Breast epithelium (tissue), 4 donors: Measurements from ENCODE around the gene SCUBE3. TPM values are rescaled to one million over a fixed set of nuclear protein-coding genes. Genes with fewer than 3 reads are reported as not detected.

Experiments used
- DNase-seq, 2 donors: peaks; one replicate each; pipeline ENCODE4 v3.0.0-alpha.2; 2019; ENCODE audit warnings: low spot score in 2 of 2
- H3K27ac ChIP-seq, 2 donors: fragments of 200-600 bp; sonication (generic) in 1 of 2; one replicate each; pipeline ENCODE4 v1.5.1; 2016 to 2019; ENCODE audit warnings: mild to moderate bottlenecking in 1 of 2
- H3K27me3 ChIP-seq, 2 donors: fragments of 200-600 bp; sonication (generic) in 1 of 2; one replicate each; pipeline versions ENCODE4 v1.5.1 to v1.6.0; 2017 to 2019; ENCODE audit warnings: control low read depth in 1 of 2, mild to moderate bottlenecking in 1 of 2
- H3K36me3 ChIP-seq: fragments of 200-600 bp; one replicate; pipeline ENCODE4 v1.5.1; 2019
- H3K4me1 ChIP-seq, 2 donors: fragments of 200-600 bp; sonication (generic); one replicate each; pipeline ENCODE4 v1.5.1; 2016 to 2019; ENCODE audit warnings: control low read depth in 1 of 2
- H3K4me3 ChIP-seq, 3 donors: fragments of 200-600 bp; sonication (generic); 1 replicate in 2 of 3; 2 replicates in 1 of 3; pipeline ENCODE4 v1.5.1; 2016 to 2019; ENCODE audit warnings: mild to moderate bottlenecking in 3 of 3, moderate library complexity in 2 of 3
- H3K9me3 ChIP-seq, 2 donors: fragments of 200-600 bp; sonication (generic) in 1 of 2; one replicate each; pipeline ENCODE4 v1.5.1; 2016 to 2019; ENCODE audit warnings: control low read depth in 1 of 2
- CTCF ChIP-seq, 3 donors: fragments of 450-650 bp; IDR thresholded peaks; one replicate each; pipeline ENCODE4 v1.5.1; 2016 to 2017; ENCODE audit warnings: antibody characterized with exemption in 3 of 3, mild to moderate bottlenecking in 3 of 3, moderate library complexity in 3 of 3
- POLR2A ChIP-seq: fragments of 450-650 bp; IDR thresholded peaks from one replicate; pipeline ENCODE4 v1.6.1; 2016; ENCODE audit warnings: antibody characterized with exemption, mild to moderate bottlenecking, moderate library complexity
- POLR2AphosphoS5 ChIP-seq, 3 donors: sonication (generic); formaldehyde crosslinking; IDR thresholded peaks; one replicate each; pipeline ENCODE4 v1.6.1; 2017; ENCODE audit warnings: antibody characterized with exemption in 3 of 3
- intact Hi-C: fragments of 100-400 bp; cut with DNase I; formaldehyde crosslinking; loops from one replicate; pipeline ENCODE4 v1.15.1; 2023; ENCODE audit warnings: low total_unique reads
- total RNA-seq, 3 donors: library from RNA; depleted of rRNA; stranded (reverse); fragments of >200 nt; gene quantifications; one replicate each; pipeline ENCODE4 v1.1.0, GENCODE V29; 2016

The SCUBE3 gene
- total RNA-seq, 3 donors from 2014 or later = under 0.01 to 0.33 (median under 0.01) TPM

- H3K36me3 ChIP-seq = no peaks in the 10 kb centered on the region
- intact Hi-C loops = no loop called here
- no peaks in the 10 kb centered on the region for H3K4me1 ChIP-seq
- no peaks in the 10 kb centered on the region for H3K9me3 ChIP-seq
- H3K27me3 ChIP-seq = no peaks in the 10 kb centered on the region
- H3K4me3 ChIP-seq = no peak overlapping the region
- TF ChIP-seq POLR2A (no peak), CTCF (IDR thresholded peaks at IDR 0.05) (no peak), POLR2AphosphoS5 (IDR thresholded peaks at IDR 0.05) (no peak)
- H3K27ac ChIP-seq = no peak overlapping the region
- DNase-seq = no peak
Measured at GRCh38 chr6:35267897-35268296, 54.1 kb downstream of the SCUBE3 start.

- Histone ChIP-seq H3K27ac (no peak overlapping the region), H3K27me3 (no peaks in the 10 kb centered on the region), H3K4me1 (no peaks in the 10 kb centered on the region), H3K4me3 (no peak overlapping the region), H3K36me3 (no peaks in the 10 kb centered on the region), H3K9me3 (no peaks in the 10 kb centered on the region)
- TF ChIP-seq POLR2A (no peak), POLR2AphosphoS5 (IDR thresholded peaks at IDR 0.05) (no peak), CTCF (IDR thresholded peaks at IDR 0.05) (no peak)
- no peak for DNase-seq
- intact Hi-C loops = no loop called here
Measured at GRCh38 chr6:35272005-35272404, 58.2 kb downstream of the SCUBE3 start.

- H3K27ac ChIP-seq = peak overlapping the region in 1 of 2 donors; percentile 58
- no peak overlapping the region for H3K4me3 ChIP-seq
- no peaks in the 10 kb centered on the region for H3K4me1 ChIP-seq
- H3K9me3 ChIP-seq = no peaks in the 10 kb centered on the region
- no peaks in the 10 kb centered on the region for H3K27me3 ChIP-seq
- H3K36me3 ChIP-seq = no peaks in the 10 kb centered on the region
- intact Hi-C loops = no loop called here
- TF ChIP-seq POLR2A (no peak), POLR2AphosphoS5 (IDR thresholded peaks at IDR 0.05) (no peak), CTCF (IDR thresholded peaks at IDR 0.05) (no peak)
- DNase-seq = no peak
Measured at GRCh38 chr6:35273822-35274559, 60.2 kb downstream of the SCUBE3 start.

GRCh38 chr6:35275744-35276260, 62.0 kb downstream of the SCUBE3 start:
- H3K4me1 ChIP-seq = no peaks in the 10 kb centered on the region
- no peak for DNase-seq
- no peaks in the 10 kb centered on the region for H3K9me3 ChIP-seq
- no peaks in the 10 kb centered on the region for H3K27me3 ChIP-seq
- peak overlapping the region; percentile 58 to 64 for H3K27ac ChIP-seq
- TF ChIP-seq CTCF (IDR thresholded peaks at IDR 0.05) = no peak
- TF ChIP-seq POLR2AphosphoS5 (IDR thresholded peaks at IDR 0.05) = peak in 1 of 3 donors; percentile 8
- TF ChIP-seq POLR2A = no peak
- no peak overlapping the region for H3K4me3 ChIP-seq
- H3K36me3 ChIP-seq = no peaks in the 10 kb centered on the region
- intact Hi-C loops = no loop called here

GRCh38 chr6:35278708-35279107, 65.0 kb downstream of the SCUBE3 start:
- Histone ChIP-seq H3K9me3 (no peaks in the 10 kb centered on the region), H3K4me1 (no peaks in the 10 kb centered on the region), H3K27me3 (no peaks in the 10 kb centered on the region), H3K4me3 (no peak overlapping the region), H3K36me3 (peaks cover 13% of the 10 kb centered on the region), H3K27ac (no peak overlapping the region)
- TF ChIP-seq POLR2A (no peak), CTCF (IDR thresholded peaks at IDR 0.05) (no peak), POLR2AphosphoS5 (IDR thresholded peaks at IDR 0.05) (no peak)
- no peak for DNase-seq
- intact Hi-C loops = no loop called here
